Limb (tissue), 2 donors: ENCODE results near the gene SLC24A3.
A peak's percentile ranks its signal among the peaks of the same experiment; 100 is the strongest.

Experiments used
- DNase-seq, 2 donors: peaks; one replicate each; pipeline ENCODE4 v3.0.0-alpha.2; 2016; ENCODE audit errors: extremely low spot score in 2 of 2

Gene SLC24A3

GRCh38 chr20:19382386-19383340 is 170.2 kb downstream of the SLC24A3 start:
- DNase-seq = peak in 1 of 2 donors; percentile 19

DNA sequence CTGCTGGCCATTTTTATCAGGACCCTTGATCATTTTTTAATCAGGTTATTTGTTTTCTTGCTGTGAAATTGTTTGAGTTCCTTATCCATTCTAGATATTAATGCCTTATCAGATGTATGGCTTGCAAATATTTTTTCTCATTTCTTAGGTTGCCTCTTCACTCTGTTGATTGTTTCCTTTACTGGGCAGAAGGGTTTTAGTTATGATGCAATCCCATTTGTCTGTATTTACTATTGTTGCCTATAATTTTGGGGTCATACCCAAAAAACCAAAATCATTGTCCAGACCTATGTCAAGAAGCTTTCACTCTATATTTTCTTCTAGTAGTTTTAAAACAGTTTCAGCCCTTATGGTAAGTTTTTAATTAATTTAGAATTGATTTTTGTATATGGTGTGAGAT is 172.5 kb downstream of the SLC24A3 start:
- no peak for DNase-seq

GRCh38 chr20:19387251-19387650 is 174.8 kb downstream of the SLC24A3 start:
- DNase-seq = no peak

- DNase-seq = no peak
These were observed 180.1 kb downstream of the SLC24A3 start for GRCh38 chr20:19392344-19393130.

- peak in 1 of 2 donors; percentile 11 for DNase-seq
These were observed 184.1 kb downstream of the SLC24A3 start for GRCh38 chr20:19396460-19397081.

DNA sequence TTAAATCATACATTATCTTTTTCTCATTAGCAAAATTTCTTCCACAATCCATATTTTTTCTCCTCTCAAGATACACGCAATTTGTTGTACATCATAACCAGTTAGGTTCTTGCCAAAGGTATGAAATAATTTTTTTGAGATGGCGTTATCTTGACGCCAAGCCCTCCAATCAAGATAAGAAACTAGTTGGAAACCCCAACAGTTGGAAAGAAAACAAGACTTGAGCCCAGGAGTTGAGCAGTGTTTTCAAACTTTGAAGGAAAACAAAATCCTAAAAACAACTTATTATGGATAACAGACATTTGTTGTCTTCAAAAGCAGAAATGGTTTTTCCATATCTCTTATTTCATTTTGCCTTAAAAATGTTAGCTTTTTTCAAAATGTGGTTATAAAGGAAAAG is 184.8 kb downstream of the SLC24A3 start:
- DNase-seq = no peak

DNA sequence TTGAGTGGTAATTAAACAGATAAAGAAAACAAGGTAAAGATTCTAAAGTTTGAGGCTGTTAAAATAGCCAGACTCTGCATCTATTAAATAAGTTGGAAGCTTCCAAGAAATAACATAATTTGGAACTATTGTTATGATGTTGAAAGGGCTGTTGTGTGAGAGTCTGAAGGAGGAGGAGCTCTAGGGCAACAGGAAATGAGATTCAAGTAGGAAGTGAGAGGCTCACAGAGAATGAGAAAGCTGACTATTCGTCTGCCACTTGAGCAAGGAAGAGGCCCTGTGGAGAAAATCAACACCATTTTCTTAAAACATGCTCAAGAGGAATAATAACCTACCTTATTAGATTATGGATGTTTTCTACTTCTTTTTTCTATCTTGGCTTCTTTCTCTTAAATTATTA is 185.2 kb downstream of the SLC24A3 start:
- DNase-seq = no peak

DNA sequence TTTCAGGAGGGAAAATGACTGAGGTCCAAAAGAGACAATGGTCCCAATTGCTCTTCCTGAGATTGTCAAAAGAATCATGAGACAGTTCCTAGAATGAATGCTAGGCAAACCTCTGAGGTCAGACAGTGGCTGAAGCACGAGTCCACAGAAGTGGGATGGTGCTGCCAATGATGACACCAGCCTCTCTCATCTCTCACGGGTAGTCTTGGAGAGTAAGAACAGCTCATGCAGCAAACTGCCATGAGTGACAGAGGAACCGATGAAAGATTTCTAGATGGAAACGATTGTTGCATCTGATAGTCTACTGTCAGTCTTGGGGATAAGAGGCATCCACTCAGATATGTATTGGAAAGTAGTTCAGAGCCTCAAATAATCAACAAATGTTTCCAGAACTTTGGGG is 188.7 kb downstream of the SLC24A3 start:
- no peak for DNase-seq

GRCh38 chr20:19403549-19403948 is 191.1 kb downstream of the SLC24A3 start:
- no peak for DNase-seq

DNA sequence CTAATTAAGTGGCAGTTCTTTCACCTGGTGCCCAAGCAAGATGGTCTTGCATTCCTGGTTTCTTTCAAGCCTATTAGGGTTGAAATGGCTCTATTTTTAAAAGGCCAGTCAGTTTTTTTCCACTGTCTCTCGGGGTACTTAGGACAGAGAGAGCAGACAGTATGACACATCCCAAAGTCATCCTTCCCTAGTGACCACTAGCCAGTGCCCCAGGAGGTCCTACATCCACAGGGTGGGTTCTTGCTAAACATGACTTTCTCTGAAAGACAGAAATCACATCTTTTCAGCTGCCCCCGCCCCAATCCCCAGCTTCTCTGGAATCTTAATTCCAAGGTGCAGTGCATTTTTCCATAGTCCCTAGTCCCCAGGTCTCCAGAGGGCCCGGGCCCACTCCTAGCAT is 192.4 kb downstream of the SLC24A3 start:
- no peak for DNase-seq

DNA sequence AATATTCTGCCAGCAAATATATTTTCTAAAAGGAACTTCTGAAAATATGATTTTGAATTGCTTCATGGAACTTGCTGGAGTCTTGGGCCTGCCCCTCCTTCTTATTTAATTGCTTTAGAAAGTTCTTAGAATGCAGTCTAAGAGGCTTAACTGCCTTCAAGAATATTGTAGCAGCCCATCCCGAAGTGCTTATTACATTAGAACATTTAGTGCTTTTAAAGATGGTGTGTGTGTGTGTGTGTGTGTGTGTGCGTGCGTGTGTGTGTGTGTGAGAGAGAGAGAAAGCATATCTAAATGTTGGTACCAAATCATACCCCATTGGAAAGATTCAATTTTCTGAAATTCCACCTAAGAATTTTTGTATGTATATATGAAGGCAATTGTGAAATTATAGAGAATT is 193.5 kb downstream of the SLC24A3 start:
- DNase-seq = no peak

GRCh38 chr20:19406381-19406780 is 193.9 kb downstream of the SLC24A3 start:
- DNase-seq = no peak

GRCh38 chr20:19407196-19407595 is 194.8 kb downstream of the SLC24A3 start:
- DNase-seq = no peak

- no peak for DNase-seq
These were observed 195.3 kb downstream of the SLC24A3 start for GRCh38 chr20:19407736-19408135.

GRCh38 chr20:19408971-19409370 is 196.5 kb downstream of the SLC24A3 start:
- no peak for DNase-seq

DNA sequence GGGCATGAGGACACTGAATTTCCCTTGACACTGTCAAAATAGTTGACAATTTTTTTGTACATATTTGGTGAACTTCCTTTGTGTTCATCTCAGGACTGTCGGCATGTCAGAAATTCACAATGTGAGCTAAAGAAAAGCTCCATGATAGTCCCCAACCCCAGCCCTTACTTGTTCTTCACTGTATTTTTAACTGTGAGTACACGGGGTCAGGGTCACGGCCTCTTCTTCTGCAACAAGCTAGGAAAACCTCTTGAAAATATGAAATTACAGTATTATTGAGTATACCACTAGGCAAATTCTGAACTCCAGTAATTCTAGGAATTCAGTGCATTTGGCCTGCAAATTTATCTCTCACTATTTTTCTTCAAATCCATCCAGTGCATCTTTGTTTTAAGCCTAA is 199.4 kb downstream of the SLC24A3 start:
- DNase-seq = no peak

DNA sequence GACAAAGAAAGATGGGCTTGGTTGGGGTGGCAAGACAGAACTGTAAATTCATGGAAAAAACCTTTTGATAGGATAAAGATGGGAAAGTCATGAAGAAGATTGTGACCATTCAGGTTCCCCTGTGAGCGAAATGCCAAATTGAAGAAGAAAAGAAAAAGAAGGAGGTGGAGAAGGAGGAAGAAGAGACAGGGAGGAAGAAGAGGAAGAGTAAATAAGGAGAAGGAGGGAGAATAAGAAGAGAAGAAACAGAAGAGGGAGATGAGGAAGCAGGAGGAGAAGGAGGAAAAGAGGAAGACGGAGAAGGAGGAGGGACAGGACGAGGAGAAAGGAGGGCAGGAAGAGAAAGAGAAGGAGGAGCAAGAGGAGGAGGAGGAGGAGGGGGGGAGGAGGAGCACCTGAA is 199.8 kb downstream of the SLC24A3 start:
- DNase-seq = no peak

GRCh38 chr20:19414600-19414999 is 202.2 kb downstream of the SLC24A3 start:
- DNase-seq = no peak

- DNase-seq = no peak
These were observed 203.3 kb downstream of the SLC24A3 start for GRCh38 chr20:19415786-19416185.

- no peak for DNase-seq
These were observed 204.2 kb downstream of the SLC24A3 start for GRCh38 chr20:19416627-19417026.

GRCh38 chr20:19419396-19419795 is 207.0 kb downstream of the SLC24A3 start:
- no peak for DNase-seq
